Karpas-422 (cell line): Measurements from ENCODE around the gene LRRC37A. TPM values are rescaled to one million over a fixed set of nuclear protein-coding genes. Genes with fewer than 3 reads are reported as not detected.
"Not testable (repeated sequence)": the region's sequence is repeated elsewhere in the genome, so short reads cannot be mapped to it uniquely, and the experiment has no call there.

ENCODE experiments used
- DNase-seq: peaks from one replicate; pipeline ENCODE4 v3.0.0-alpha.2; 2015
- H2AFZ ChIP-seq: fragments of 200-600 bp; sonication (generic); 2 replicates; pipeline ENCODE4 v1.6.1; 2014; ENCODE audit warnings: antibody characterized with exemption, low read length, mixed read lengths
- H3K27ac ChIP-seq: fragments of 200-600 bp; sonication (generic); 2 replicates; pipeline ENCODE4 v1.5.1; 2014; ENCODE audit warnings: mild to moderate bottlenecking, low read length, moderate library complexity
- H3K27me3 ChIP-seq: fragments of 200-600 bp; sonication (generic); 2 replicates; pipeline ENCODE4 v1.6.1; 2014; ENCODE audit warnings: low read length, mixed read lengths
- H3K36me3 ChIP-seq: fragments of 200-600 bp; sonication (generic); 2 replicates; pipeline ENCODE4 v1.6.1; 2014; ENCODE audit warnings: low read length, mixed read lengths; ENCODE audit not compliant: insufficient read depth
- H3K4me1 ChIP-seq: fragments of 200-600 bp; sonication (generic); 2 replicates; pipeline ENCODE4 v1.6.1; 2014; ENCODE audit warnings: mild to moderate bottlenecking, low read length, mixed read lengths
- H3K4me2 ChIP-seq: fragments of 200-600 bp; sonication (generic); 2 replicates; pipeline ENCODE4 v1.6.1; 2014; ENCODE audit warnings: low read length, low read depth, mild to moderate bottlenecking; ENCODE audit not compliant: poor library complexity, severe bottlenecking
- H3K4me3 ChIP-seq: fragments of 200-600 bp; sonication (generic); 2 replicates; pipeline ENCODE4 v1.5.1; 2014; ENCODE audit warnings: mild to moderate bottlenecking, antibody characterized with exemption, low read length, mixed read lengths
- H3K79me2 ChIP-seq: fragments of 200-600 bp; sonication (generic); 2 replicates; pipeline ENCODE4 v1.6.1; 2014; ENCODE audit warnings: mild to moderate bottlenecking, low read length, mixed read lengths
- H3K9ac ChIP-seq: fragments of 200-600 bp; sonication (generic); 2 replicates; pipeline ENCODE4 v1.6.0; 2014; ENCODE audit warnings: low read length
- H3K9me2 ChIP-seq: fragments of 200-600 bp; sonication (generic), shearing (Covaris generic); replicated peaks from 2 replicates; pipeline ENCODE4 v1.6.0; 2014; ENCODE audit warnings: mild to moderate bottlenecking, low read length, moderate library complexity; ENCODE audit not compliant: insufficient read depth
- H3K9me3 ChIP-seq: fragments of 300-700, 200-600 bp; sonication (generic); 2 replicates; pipeline ENCODE4 v1.6.1; 2014; ENCODE audit warnings: low read length, mixed read lengths
- H4K20me1 ChIP-seq: fragments of 200-600 bp; sonication (generic); 2 replicates; pipeline ENCODE4 v1.6.1; 2014; ENCODE audit warnings: mild to moderate bottlenecking, antibody characterized with exemption, low read length, low read depth; ENCODE audit not compliant: insufficient read depth
- total RNA-seq: library from RNA; depleted of rRNA; stranded (reverse); fragments of >200 nt; shearing (Covaris generic); gene quantifications from 2 replicates; pipeline ENCODE4 v1.2.3, GENCODE V29; 2014; ENCODE audit warnings: low replicate concordance

Gene LRRC37A
- total RNA-seq, 1 experiment from 2014 or later, result 4.0 TPM

- H3K27ac ChIP-seq, result no peak overlapping the region
- no peaks in the 10 kb centered on the region for H4K20me1 ChIP-seq
- H3K4me1 ChIP-seq, result peaks cover 21% of the 10 kb centered on the region
- no peaks in the 10 kb centered on the region for H3K9me2 ChIP-seq
- no peaks in the 10 kb centered on the region for H3K79me2 ChIP-seq
- H3K27me3 ChIP-seq, result no peaks in the 10 kb centered on the region
- H3K9ac ChIP-seq, result no peak overlapping the region
- no peaks in the 10 kb centered on the region for H3K9me3 ChIP-seq
- no peak overlapping the region for H3K4me2 ChIP-seq
- no peak overlapping the region for H2AFZ ChIP-seq
- H3K4me3 ChIP-seq, result no peak overlapping the region
- H3K36me3 ChIP-seq, result no peaks in the 10 kb centered on the region
- DNase-seq, result peak; percentile 52
Observed at GRCh38 chr17:46264456-46265198, 30.3 kb upstream of the LRRC37A start.

- peak overlapping the region; percentile 91 for H3K4me2 ChIP-seq
- peak; percentile 54 for DNase-seq
- peak overlapping the region; percentile 69 for H3K4me3 ChIP-seq
- H3K36me3 ChIP-seq, H3K27me3 ChIP-seq, H3K9me3 ChIP-seq, H3K9me2 ChIP-seq, H3K27ac ChIP-seq, H4K20me1 ChIP-seq, H3K79me2 ChIP-seq: not testable (repeated sequence)
- H2AFZ ChIP-seq, result peak overlapping the region; percentile 96
- H3K9ac ChIP-seq, result peak overlapping the region; percentile 74
- H3K4me1 ChIP-seq, result peaks cover 19% of the 10 kb centered on the region
Observed at GRCh38 chr17:46266063-46266655, 28.8 kb upstream of the LRRC37A start.

- H3K36me3 ChIP-seq, result no peaks in the 10 kb centered on the region
- peaks cover 19% of the 10 kb centered on the region for H3K4me1 ChIP-seq
- H3K9me3 ChIP-seq, result no peaks in the 10 kb centered on the region
- H4K20me1 ChIP-seq, result no peaks in the 10 kb centered on the region
- peak overlapping the region; percentile 96 for H3K4me2 ChIP-seq
- H3K9me2 ChIP-seq, result no peaks in the 10 kb centered on the region
- peak; percentile 98 for DNase-seq
- no peaks in the 10 kb centered on the region for H3K79me2 ChIP-seq
- peak overlapping the region; percentile 81 for H3K9ac ChIP-seq
- H3K27me3 ChIP-seq, result no peaks in the 10 kb centered on the region
- H3K27ac ChIP-seq, result no peak overlapping the region
- peak overlapping the region; percentile 100 for H2AFZ ChIP-seq
- peak overlapping the region; percentile 83 for H3K4me3 ChIP-seq
Observed at GRCh38 chr17:46266656-46267544, 28.0 kb upstream of the LRRC37A start.

- Histone ChIP-seq H3K4me3 (no peak overlapping the region), H3K27me3 (no peaks in the 10 kb centered on the region)
Observed at GRCh38 chr17:46270032-46270431, 24.9 kb upstream of the LRRC37A start.

GRCh38 chr17:46273541-46274236 is 21.2 kb upstream of the LRRC37A start:
- no peaks in the 10 kb centered on the region for H3K27me3 ChIP-seq
- peaks cover 5% of the 10 kb centered on the region for H3K4me1 ChIP-seq
- H3K27ac ChIP-seq, result no peak overlapping the region
- no peaks in the 10 kb centered on the region for H4K20me1 ChIP-seq
- peak; percentile 32 for DNase-seq
- no peaks in the 10 kb centered on the region for H3K79me2 ChIP-seq
- H3K9me3 ChIP-seq, result no peaks in the 10 kb centered on the region
- H2AFZ ChIP-seq, result no peak overlapping the region
- H3K4me3 ChIP-seq, result no peak overlapping the region
- H3K9me2 ChIP-seq, result no peaks in the 10 kb centered on the region
- no peak overlapping the region for H3K9ac ChIP-seq
- no peak overlapping the region for H3K4me2 ChIP-seq
- H3K36me3 ChIP-seq, result no peaks in the 10 kb centered on the region

More at GRCh38 chr17:46270032-46270431, 24.9 kb upstream of the LRRC37A start:
- Histone ChIP-seq H3K9me3 (no peaks in the 10 kb centered on the region), H3K79me2 (no peaks in the 10 kb centered on the region), H3K36me3 (no peaks in the 10 kb centered on the region), H3K9ac (no peak overlapping the region), H3K9me2 (no peaks in the 10 kb centered on the region), H3K27ac (no peak overlapping the region), H2AFZ (no peak overlapping the region), H3K4me1 (peaks cover 19% of the 10 kb centered on the region), H3K4me2 (no peak overlapping the region), H4K20me1 (no peaks in the 10 kb centered on the region)
- DNase-seq, result no peak

GRCh38 chr17:46274238-46274637 is 20.7 kb upstream of the LRRC37A start:
- no peak for DNase-seq
- no peaks in the 10 kb centered on the region for H4K20me1 ChIP-seq
- H3K27me3 ChIP-seq, result no peaks in the 10 kb centered on the region
- no peaks in the 10 kb centered on the region for H3K79me2 ChIP-seq
- H2AFZ ChIP-seq, result no peak overlapping the region
- H3K9me2 ChIP-seq, result no peaks in the 10 kb centered on the region
- peaks cover 5% of the 10 kb centered on the region for H3K4me1 ChIP-seq
- H3K4me3 ChIP-seq, result no peak overlapping the region
- H3K9ac ChIP-seq, result no peak overlapping the region
- H3K9me3 ChIP-seq, result no peaks in the 10 kb centered on the region
- H3K27ac ChIP-seq, result no peak overlapping the region
- no peak overlapping the region for H3K4me2 ChIP-seq
- H3K36me3 ChIP-seq, result no peaks in the 10 kb centered on the region

- not testable (repeated sequence) for H3K79me2 ChIP-seq, H3K4me1 ChIP-seq, H3K9me2 ChIP-seq, H3K4me2 ChIP-seq, H2AFZ ChIP-seq, H3K9ac ChIP-seq, H4K20me1 ChIP-seq, H3K36me3 ChIP-seq, H3K9me3 ChIP-seq, H3K27me3 ChIP-seq, H3K4me3 ChIP-seq, H3K27ac ChIP-seq
- DNase-seq, result peak; percentile 50
Observed at GRCh38 chr17:46276728-46277479, 18.0 kb upstream of the LRRC37A start.
